UCSD-AML1 (cell line): Measurements from ENCODE around the gene OR4K14.
"Not testable (repeated sequence)": the region's sequence is repeated elsewhere in the genome, so short reads cannot be mapped to it uniquely, and the experiment has no call there.

Experiments used
- DNase-seq: peaks from one replicate; lab custom pipeline; 2025; ENCODE audit not compliant: unreplicated experiment; lab: John Stamatoyannopoulos, UW

The OR4K14 gene, protein sequence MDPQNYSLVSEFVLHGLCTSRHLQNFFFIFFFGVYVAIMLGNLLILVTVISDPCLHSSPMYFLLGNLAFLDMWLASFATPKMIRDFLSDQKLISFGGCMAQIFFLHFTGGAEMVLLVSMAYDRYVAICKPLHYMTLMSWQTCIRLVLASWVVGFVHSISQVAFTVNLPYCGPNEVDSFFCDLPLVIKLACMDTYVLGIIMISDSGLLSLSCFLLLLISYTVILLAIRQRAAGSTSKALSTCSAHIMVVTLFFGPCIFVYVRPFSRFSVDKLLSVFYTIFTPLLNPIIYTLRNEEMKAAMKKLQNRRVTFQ

DNA sequence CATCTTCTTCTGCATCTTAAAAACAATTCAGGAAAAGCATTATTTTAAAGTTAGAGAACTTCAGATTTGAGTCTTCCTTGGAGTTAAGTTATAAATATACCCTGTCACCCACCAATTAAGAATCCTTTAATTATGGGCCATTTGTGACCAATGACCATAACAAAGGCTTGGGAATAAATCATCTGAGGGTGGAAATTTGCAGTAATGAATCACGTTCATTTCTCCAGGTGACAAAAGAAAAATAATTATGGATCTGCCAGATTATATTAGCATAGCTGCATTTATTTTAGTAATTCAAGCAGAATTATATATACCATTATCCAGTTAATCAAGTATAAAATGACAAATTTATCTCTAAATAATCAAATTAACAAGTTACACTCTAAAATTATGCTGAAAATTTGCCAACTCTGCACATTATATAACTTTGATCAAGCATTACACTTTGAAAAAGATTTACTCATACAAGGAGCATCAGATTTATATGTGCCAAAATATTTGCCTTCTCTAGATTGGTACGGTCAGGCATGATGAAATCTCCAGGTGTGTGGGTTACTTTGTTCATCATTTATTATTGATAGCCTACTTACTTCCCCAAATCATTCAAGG is at the start of gene OR4K14:
TSS of gene OR4K14 (minus strand) at position 51 of the 609 bp plus-strand sequence. CDS start 4,114 bp downstream, outside the sequence.
- DNase-seq: no peak

GRCh38 chr14:20059745-20060144 is 40.6 kb upstream of the OR4K14 start, which contains the start of gene OR4L1:
Gene OR4L1, plus strand, starts transcription at chr14:20060045. Its CDS starts 0 bp downstream, at chr14:20060045.
- no peak for DNase-seq

- DNase-seq: no peak
These were observed 29.1 kb upstream of the OR4K14 start for GRCh38 chr14:20048202-20048601.

GRCh38 chr14:20044243-20044642 is 25.1 kb upstream of the OR4K14 start:
- DNase-seq: no peak

- no peak for DNase-seq
These were observed 16.8 kb upstream of the OR4K14 start, which contains the start of gene OR4K13 for GRCh38 chr14:20035938-20036337. Gene OR4K13, minus strand, starts transcription at chr14:20036038. Its CDS starts 1,280 bp downstream, at chr14:20034758.

GRCh38 chr14:20035449-20035848 is 16.3 kb upstream of the OR4K14 start:
- DNase-seq: no peak

DNA sequence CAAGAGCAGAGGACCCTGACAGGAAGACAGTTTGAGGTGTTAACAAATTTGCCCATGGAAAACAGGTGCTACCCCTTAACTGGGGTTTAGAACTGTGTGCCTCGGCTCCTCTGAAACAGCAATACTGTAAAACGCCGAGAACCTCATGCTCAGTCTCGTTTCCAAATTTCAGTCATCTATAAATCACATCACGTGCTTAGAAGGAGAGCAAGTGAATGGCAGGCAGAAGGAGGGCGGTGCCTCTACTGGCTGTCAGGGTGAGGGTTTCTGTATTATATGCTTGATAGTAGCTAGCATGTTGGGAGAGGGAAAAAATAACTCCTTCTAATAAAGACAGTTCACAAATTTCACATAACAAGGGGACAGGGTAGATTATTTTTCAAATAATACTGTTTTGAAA is 12.0 kb upstream of the OR4K14 start:
- no peak for DNase-seq

GRCh38 chr14:20008156-20008555 is 11.0 kb downstream of the OR4K14 start:
- no peak for DNase-seq

DNA sequence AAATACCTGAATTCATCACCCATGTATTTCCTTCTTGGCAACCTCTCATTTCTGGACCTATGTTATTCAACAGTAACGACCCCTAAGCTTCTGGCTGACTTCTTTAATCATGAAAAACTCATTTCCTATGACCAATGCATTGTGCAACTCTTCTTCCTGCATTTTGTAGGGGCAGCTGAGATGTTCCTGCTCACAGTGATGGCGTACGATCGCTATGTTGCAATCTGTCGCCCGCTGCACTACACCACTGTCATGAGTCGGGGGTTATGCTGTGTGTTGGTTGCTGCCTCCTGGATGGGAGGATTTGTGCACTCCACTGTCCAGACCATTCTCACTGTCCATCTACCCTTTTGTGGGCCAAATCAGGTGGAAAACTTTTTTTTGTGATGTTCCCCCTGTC is 16.8 kb downstream of the OR4K14 start:
- no peak for DNase-seq

DNA sequence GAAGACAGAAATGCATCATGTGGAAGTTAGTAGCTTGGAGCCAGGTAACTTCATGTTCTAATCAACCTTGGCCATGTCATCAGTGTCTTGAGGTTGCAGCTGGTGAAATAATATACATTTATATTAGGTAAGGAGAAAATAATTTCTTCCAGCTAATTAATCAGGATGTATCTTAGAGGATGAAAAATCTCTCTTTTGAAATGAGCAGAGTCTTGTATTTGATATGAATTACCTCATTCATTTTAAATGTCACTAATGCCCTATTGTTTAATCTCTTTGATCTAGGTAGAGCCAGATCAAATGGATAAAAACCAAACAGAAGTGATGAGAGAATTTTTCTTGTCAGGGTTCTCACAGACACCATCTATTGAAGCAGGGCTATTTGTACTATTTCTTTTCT is 17.2 kb downstream of the OR4K14 start, which contains the start of gene OR4Q2:
TSS of gene OR4Q2 (plus strand) at position 301 of the 400 bp plus-strand sequence.
- DNase-seq: no peak

DNA sequence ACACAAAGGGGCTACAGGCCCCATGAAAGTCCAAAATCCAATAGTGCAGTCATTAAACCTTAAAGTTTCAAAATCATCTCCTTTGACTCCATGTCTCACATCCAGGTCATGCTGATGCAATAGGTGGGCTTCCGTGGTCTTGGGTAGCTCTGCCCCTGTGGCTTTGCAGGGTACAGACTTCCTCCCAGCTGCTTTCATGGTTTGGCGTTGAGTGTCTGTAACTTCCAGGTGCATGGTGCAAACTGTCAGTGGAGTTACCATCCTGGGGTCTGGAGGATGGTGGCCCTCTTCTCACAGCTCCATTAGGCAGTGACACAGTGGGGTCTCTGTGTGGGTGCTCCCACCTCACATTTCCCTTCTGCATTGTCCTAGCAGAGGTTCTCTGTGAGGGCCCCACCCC is 25.7 kb downstream of the OR4K14 start:
- DNase-seq: no peak

DNA sequence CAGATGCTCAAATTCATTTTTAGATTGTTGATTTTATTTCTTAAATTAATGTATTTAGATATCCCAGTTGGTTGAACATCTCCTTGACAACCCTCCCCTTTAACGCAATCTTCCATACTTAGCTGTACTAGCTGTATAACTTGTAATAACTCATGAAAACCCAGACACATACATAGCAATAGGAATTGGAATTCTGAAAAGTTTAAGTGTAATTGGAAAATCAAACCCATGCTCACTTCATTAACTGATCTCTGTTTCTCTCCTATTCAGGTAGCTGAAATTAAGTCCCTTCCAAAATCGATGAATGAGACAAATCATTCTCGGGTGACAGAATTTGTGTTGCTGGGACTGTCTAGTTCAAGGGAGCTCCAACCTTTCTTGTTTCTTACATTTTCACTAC is 43.8 kb downstream of the OR4K14 start, which contains the start of gene OR4K15:
TSS of gene OR4K15 (plus strand) at position 301 of the 400 bp plus-strand sequence. CDS start at position 301, 0 bp downstream.
- DNase-seq: no peak

- no peak for DNase-seq
These were observed 44.3 kb downstream of the OR4K14 start for GRCh38 chr14:19974844-19975243.

DNA sequence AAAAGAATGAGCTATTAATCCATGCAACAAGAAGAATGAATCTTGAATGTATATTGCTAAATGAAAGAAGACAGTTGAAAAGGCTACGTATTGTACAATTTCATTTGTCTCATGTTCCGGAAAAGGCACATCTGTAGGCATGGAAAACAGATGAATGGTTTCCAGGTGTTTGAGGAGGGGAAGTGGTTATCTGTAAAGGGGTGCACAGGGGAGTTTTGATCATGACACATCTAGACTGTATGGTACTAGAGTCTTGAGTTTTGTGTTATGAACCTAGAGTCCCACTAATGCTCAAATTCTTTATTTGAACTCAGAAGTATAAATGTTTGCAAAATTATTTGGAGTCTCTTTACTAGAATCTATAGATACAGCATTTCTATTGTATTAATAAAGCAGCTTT is 49.4 kb downstream of the OR4K14 start:
- DNase-seq: not testable (repeated sequence)
